Activated T-helper 9 cell treated with anti-CD3 and anti-CD28 coated beads, Interleukin-2, amount 50 U/mL, for 16 hours (primary cell): ENCODE data around the gene TTLL9.

Experiments
- DNase-seq: peaks from one replicate; pipeline ENCODE4 v3.0.0-alpha.2; 2020; ENCODE audit warnings: low read depth

Gene TTLL9

DNA sequence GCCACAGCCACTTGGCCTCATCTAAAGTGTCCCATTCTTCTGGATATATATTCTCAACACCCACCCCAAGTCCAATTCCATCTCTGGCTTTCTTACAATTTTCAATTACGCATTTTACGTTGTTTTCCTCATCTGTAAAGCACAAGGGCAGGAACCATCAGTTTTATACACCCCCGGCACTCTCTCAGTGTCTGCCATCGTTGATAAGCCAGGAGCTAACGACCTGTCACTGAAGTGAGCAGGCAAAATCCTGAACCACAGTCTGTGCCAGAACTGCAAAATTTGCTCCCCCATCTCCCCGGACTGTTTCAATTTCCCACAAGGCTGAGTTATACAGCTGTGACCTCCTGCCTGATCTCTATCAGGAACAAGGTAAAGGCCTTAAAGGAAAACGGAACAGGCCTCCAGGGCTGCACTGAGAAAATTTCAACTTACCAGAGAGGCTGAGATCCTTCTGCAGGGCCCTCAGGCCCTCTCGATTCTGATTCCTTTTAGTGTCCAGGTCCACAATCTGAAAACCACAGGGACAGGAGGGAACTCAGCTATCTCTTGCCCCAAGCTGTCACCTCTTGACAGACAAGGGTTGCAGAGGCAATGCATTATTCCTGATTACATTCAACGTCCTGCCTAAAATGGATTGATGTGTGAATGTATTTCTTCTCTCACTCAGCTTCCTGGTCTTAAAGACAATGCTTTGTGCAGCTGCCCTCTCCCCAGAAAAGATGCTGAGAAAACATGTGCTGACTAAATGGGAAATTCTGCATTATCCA lies 79.6 kb downstream of the TTLL9 start:
- DNase-seq = no peak

DNA sequence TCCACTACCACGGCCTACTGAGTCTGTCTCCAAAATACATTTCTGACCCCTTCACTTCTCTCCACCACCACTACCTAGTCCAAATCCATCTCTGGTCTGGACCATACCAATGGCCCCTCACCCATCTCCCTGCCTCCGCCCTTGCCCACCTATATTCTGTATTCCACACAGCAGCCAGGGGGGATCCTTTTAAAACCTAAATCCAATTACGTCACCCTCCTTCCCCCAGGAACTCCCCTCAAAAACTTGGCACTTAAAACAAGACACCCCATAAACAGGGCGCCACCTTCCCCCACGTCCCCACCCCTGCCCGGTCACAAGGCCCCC lies 80.7 kb downstream of the TTLL9 start:
- no peak for DNase-seq

GRCh38 chr20:31951530-31952453 lies 81.4 kb downstream of the TTLL9 start, which contains the start of gene PDRG1:
TSS of gene PDRG1 (minus strand) at chr20:31952046. CDS start at chr20:31951961, 85 bp downstream.
- peak; percentile 94 for DNase-seq

DNA sequence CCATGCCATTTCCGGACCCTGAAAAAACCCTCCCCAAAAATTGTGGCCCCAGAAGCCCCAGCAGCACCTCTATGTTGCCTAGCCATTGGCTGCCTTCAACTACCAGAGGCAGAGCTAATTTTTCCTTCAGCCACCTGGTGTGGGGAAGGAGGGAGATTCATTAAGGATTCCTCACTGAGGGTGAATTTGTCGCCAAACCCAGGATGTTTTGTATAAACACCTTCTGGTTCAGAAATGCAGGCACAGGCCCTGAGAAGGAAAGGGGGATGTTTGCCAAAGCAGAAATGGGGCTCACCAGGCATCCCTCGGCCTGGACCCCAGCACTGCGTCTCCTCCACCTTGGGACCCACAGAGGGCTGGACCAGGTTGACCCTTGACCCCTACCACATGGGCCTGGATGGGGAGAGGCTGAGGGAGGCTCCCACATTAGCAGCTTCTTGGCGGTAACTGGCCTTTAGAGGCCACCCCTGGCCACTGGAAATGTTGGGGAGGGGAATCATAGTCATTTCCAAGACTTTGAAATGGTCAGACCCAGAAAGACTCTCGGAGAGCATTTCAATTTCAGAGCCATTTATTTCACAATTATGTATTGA lies 83.2 kb downstream of the TTLL9 start:
- no peak for DNase-seq

DNA sequence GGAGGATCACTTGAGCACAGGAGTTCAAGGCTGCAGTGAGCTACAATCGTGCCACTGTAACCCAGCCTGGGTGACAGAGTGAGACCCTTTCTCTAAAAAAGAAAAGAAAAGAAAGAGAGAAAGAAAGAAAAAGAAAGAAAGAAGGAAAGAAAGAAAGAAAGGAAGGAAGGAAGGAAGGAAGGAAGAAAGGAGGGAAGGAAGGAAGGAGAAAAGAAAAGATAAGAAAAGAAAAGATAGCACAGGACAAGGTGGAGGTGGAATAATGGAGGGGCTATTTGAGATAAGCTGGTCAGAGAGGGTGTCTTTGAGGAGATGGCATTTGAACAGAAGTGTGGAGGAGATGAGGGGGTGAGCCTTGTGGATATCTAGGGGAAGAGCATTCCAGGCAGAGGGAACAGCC lies 84.1 kb downstream of the TTLL9 start:
- DNase-seq = no peak

DNA sequence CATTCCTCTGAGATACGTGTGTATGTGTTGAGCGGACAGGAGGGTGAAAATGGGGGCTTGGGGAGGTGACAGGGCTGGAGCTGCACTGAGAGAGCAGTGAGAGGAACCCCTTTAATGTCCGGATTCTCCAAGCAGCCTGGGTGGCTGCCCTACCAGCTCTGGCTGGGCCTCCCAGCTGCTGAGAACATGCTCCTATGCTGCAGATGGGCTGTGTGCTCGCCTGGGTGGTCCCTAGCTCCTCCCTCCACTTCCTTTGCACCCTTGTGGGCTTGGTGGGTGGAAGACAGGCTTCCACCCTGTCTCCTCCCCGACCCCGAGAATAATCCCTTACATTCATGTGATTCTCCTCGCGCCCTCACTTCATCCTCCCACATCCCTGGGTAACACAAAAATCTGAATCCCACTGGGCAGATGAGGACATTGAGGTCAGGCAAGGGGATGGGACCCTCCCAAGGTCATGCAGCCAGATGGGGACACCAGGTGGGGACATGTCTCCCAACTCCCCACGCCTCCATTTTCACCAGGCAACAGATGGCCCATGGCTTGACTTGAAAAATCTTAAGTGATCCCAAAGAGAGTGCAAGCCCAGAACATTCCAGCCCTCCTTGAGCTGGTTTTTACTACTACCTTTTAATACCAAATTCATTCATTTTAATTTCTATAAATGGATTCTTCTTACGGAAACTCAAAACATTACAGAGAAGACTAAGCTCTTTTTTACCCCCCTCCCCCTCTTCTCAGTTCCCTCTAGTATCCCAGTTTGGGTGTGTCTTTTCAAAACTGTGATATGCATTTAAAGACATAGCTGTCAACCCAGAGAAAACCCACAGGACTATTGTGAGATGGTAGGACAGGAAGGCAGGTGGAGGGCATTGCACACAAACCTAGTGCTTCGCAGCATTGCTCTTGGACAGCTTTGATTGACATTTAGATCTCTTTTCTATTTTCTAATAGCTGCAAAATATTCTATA lies 86.4 kb downstream of the TTLL9 start:
- DNase-seq = no peak

- DNase-seq = no peak
Observed at GRCh38 chr20:31962761-31963160, 92.3 kb downstream of the TTLL9 start.

- DNase-seq = no peak
Observed at GRCh38 chr20:31963889-31964288, 93.5 kb downstream of the TTLL9 start.

GRCh38 chr20:31966991-31967655 lies 96.7 kb downstream of the TTLL9 start:
- no peak for DNase-seq

- DNase-seq = no peak
Observed at GRCh38 chr20:31967830-31968249, 97.4 kb downstream of the TTLL9 start, which contains the start of gene XKR7. TSS of gene XKR7 (plus strand) at chr20:31968151. CDS start at chr20:31968176, 25 bp downstream.

GRCh38 chr20:31968291-31969126 lies 98.1 kb downstream of the TTLL9 start:
- peak; percentile 63 for DNase-seq

DNA sequence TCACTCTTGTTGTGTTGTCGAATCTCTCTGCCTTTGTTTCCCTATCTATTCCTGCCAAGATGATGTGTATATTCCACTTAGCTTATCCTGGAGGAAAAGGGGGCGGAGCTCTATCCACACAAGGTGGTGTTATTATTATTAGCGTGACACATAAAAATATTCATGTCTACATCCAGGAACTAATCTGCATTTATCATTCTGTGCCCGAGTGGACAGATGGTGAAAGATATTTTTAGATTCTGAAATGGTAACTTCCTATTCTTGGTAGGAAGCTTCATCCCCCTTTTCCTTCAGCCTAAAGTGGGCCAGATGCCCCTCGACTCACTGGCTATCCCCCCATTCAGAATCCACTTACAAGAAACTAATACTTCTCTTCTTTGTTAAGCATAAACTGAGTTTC lies 99.6 kb downstream of the TTLL9 start:
- DNase-seq = no peak

GRCh38 chr20:31972471-31973021 lies 102.1 kb downstream of the TTLL9 start:
- DNase-seq = no peak

DNA sequence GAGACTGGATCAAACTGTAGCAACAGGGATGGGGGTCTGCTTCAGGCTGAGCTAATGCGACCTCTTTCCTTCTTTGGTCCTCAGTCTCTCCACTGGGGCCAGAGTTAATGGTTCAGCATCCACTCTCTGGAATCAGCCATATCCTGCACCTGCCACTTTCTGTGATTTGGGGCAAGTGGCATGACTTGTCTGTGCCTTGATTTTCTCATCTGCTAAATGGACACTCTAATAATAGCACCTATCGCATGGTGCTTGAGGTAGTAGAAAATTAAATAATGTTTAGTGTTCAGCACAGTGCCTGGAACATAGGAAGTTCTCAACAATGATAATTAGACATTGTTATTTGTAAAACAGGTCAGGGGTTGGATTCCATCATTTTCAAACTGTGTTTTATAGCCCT lies 103.9 kb downstream of the TTLL9 start:
- DNase-seq = no peak

GRCh38 chr20:31974951-31975487 lies 104.6 kb downstream of the TTLL9 start:
- DNase-seq = no peak

DNA sequence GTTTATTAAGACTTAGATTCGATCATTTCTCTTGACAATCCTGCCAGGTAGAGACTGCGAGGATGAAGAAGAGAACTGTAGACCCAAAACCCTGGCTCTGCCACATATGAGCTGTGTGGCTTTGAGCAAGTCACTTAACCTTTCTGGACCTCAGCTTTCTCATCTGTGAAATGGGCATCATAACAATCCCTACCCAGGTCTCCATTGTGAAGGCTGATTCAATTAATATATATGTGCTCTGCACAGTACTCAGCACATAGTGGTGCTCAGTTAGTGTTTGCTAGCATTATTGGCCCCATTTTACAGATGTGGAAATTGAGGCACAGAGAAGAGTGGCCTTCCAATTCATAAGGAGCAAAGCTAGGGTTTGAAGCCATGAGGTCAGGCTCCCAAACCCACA lies 105.4 kb downstream of the TTLL9 start:
- DNase-seq = no peak

DNA sequence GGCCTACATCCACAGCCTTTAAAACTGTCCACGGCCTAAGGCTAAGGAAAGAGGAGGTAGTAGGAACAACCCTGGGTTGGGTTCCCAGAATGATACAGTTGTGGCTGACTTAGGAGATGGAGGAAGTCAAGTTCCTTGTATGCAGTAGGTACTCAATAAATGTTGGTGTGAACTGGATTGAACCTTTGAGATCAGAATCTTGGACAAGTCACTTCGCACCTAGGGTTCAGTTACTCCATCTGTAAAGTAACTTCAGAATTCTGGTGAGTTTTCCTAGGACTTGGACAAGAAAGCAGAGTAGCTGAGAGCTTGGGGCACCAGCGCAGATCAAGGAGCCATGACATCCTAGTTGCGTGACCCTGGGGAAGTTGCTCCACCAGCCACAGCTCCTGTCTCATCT lies 106.6 kb downstream of the TTLL9 start:
- no peak for DNase-seq

DNA sequence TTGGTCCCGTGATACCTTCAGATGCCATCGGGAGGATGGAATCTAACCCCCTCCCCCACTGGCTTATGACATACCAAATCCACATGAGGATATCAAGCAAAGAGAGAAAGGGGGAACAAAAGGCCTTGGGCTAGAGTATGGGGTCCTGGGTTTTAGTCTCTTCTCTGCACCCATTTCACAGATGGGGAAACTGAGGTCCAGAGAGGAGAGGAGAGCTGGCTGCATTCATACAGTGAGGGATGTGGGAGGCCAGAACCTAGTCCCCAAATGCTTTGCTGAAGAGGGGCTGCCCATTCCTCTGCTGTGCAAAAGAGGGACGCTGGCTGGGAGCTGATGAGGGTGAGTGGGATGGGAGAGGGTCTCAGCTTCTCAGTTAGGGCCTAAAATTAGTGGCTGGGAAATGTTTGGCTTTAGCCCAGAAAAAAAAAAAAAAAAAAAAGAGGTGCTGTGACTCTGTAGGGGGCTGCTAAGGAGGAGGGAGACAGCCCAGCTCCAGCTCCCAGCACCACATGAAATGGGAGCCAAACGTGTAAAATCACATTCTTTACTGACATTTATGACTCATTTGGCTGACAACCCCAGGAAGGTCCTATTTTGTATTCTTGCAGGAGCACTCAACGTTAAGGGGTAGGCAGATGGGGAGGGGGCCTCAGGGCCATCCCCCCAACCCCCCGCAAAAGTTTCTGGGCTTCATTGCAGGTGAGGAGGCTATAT lies 109.4 kb downstream of the TTLL9 start:
- DNase-seq = no peak

- DNase-seq = no peak
Observed at GRCh38 chr20:31981784-31982183, 111.3 kb downstream of the TTLL9 start.
